Adrenal gland (tissue), 12 donors: ENCODE data around the gene UBAC2. TPM values are rescaled to one million over a fixed set of nuclear protein-coding genes. Genes with fewer than 3 reads are reported as not detected.

Experiments used
- DNase-seq, 7 donors: peaks; one replicate each; pipeline ENCODE4 v3.0.0-alpha.2; 2019 to 2020
- H3K27ac ChIP-seq, 5 donors: fragments of 200-600 bp; sonication (generic) in 4 of 5; 1 replicate in 3 of 5; 2 replicates in 2 of 5; pipeline versions ENCODE4 v1.5.1 to v1.8.0; 2016 to 2020; ENCODE audit warnings: mild to moderate bottlenecking in 1 of 5
- H3K27me3 ChIP-seq: fragments of 200-600 bp; 2 replicates; pipeline ENCODE4 v1.8.0; 2021
- H3K36me3 ChIP-seq, 2 donors: fragments of 200-600 bp; replicated peaks in 1 of 2; 1 replicate in 1 of 2; 2 replicates in 1 of 2; pipeline versions ENCODE4 v1.5.1 to v1.8.0; 2018 to 2022
- H3K4me1 ChIP-seq, 2 donors: fragments of 200-600 bp; replicated peaks in 1 of 2; 1 replicate in 1 of 2; 2 replicates in 1 of 2; pipeline versions ENCODE4 v1.5.1 to v1.8.0; 2018 to 2021
- H3K4me3 ChIP-seq, 4 donors: fragments of 200-600 bp; sonication (generic) in 3 of 4; one replicate each; pipeline ENCODE4 v1.5.1; 2016 to 2018
- H3K9me3 ChIP-seq, 3 donors: fragments of 200-600 bp; sonication (generic) in 1 of 3; replicated peaks in 1 of 3; 1 replicate in 2 of 3; 2 replicates in 1 of 3; pipeline versions ENCODE4 v1.5.1 to v1.8.0; 2016 to 2021
- CTCF ChIP-seq, 6 experiments: fragments of 450-650 bp in 4 of 6; fragments of 200-600 bp in 2 of 6; sonication (generic) in 1 of 6; IDR thresholded peaks; 1 replicate in 5 of 6; 2 replicates in 1 of 6; pipeline versions ENCODE4 v1.5.1 to v1.8.0; 2016 to 2021; ENCODE audit warnings: antibody characterized with exemption in 6 of 6, mild to moderate bottlenecking in 2 of 6, moderate library complexity in 1 of 6
- POLR2A ChIP-seq, 2 donors: fragments of 450-650 bp; IDR thresholded peaks; one replicate each; pipeline ENCODE4 v1.6.1; 2017; ENCODE audit warnings: antibody characterized with exemption in 2 of 2, mild to moderate bottlenecking in 2 of 2, moderate library complexity in 1 of 2
- WGBS, 4 donors: extraction: QIAGEN DNeasy Blood & Tissue Kit in 2 of 4; methylation state at CpG; one replicate each; pipeline versions ENCODE4 v1.1.5 to v1.1.7; 2013 to 2017; 5-methylcytosine and 5-hydroxymethylcytosine counted together
- intact Hi-C, 2 donors: fragments of 100-400 bp; cut with DNase I; formaldehyde crosslinking; loops; one replicate each; pipeline versions ENCODE4 v1.14.1 to v1.15.0; 2022 to 2023
- polyA plus RNA-seq, 3 donors: library from polyadenylated mRNA; stranded (reverse); fragments of 200-250 nt in 2 of 3; fragments of 350-450 nt in 1 of 3; fragmentation: Illumina TruSeq in 1 of 3; extraction: RNeasy Lipid Tissue Mini Kit (QIAGEN cat#74804) in 1 of 3; gene quantifications; one replicate each; pipeline ENCODE4 v1.2.3, GENCODE V29; 2013 to 2014
- total RNA-seq, 9 donors: library from RNA; depleted of rRNA in 4 of 9; stranded (reverse); fragments of >200 nt in 4 of 9; fragments of 120-200 nt in 1 of 9; fragmentation: NEBNext Ultra II Directional in 1 of 9; extraction: Animal tissue kit (Norgen Biotek cat#: 25700) in 1 of 9; gene quantifications; one replicate each; pipeline versions ENCODE4 v1.1.0 to v1.2.4, GENCODE V29; 2013 to 2023
- donor health status: healthy with polysubstance abuse.
- donor health status: Bipolar disorder and iron deficiency.
- donor health status: DM: yes; HTN: yes; CAD: no.
- donor health status: DM: no; HTN: no; CAD: no.
- donor health status: DM: no; HTN: no; CAD: no.
- donor health status: DM: yes; HTN: yes; CAD: no.

UBAC2 gene
- total and polyA plus RNA-seq, 12 donors: 46.3 to 67.8 (median 53.5) TPM

DNA sequence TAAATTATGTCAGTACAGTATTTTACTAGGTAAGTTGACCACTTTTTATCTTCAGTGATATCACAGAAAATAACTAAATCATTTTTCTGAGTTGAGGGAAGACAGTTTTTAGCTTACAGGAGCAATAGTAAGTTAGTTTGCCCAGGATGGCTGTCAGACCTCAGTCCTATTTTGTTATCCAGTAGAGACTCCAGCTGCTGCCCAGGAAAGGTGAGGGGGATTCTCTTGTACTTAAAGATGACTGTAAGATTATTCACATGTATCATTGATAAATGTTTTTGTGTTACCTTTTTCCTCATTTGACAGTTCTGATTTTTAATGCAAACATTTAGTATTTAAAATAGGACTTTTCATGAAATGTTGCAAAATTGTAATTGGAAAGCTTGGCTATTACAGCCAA, 121.1 kb downstream of the UBAC2 start:
- H3K9me3 ChIP-seq: no peaks in the 10 kb centered on the region
- H3K36me3 ChIP-seq: no peaks in the 10 kb centered on the region
- no peak for DNase-seq
- peak overlapping the region in 2 of 5 donors; percentile 24 to 70 for H3K27ac ChIP-seq
- no peak for TF ChIP-seq CTCF (IDR thresholded peaks at IDR 0.05)
- TF ChIP-seq POLR2A (IDR thresholded peaks at IDR 0.05): no peak
- peaks cover 18 to 31% of the 10 kb centered on the region in 2 donors for H3K4me1 ChIP-seq
- H3K27me3 ChIP-seq: no peaks in the 10 kb centered on the region
- no peak overlapping the region for H3K4me3 ChIP-seq
- intact Hi-C loops: no loop called here

DNA sequence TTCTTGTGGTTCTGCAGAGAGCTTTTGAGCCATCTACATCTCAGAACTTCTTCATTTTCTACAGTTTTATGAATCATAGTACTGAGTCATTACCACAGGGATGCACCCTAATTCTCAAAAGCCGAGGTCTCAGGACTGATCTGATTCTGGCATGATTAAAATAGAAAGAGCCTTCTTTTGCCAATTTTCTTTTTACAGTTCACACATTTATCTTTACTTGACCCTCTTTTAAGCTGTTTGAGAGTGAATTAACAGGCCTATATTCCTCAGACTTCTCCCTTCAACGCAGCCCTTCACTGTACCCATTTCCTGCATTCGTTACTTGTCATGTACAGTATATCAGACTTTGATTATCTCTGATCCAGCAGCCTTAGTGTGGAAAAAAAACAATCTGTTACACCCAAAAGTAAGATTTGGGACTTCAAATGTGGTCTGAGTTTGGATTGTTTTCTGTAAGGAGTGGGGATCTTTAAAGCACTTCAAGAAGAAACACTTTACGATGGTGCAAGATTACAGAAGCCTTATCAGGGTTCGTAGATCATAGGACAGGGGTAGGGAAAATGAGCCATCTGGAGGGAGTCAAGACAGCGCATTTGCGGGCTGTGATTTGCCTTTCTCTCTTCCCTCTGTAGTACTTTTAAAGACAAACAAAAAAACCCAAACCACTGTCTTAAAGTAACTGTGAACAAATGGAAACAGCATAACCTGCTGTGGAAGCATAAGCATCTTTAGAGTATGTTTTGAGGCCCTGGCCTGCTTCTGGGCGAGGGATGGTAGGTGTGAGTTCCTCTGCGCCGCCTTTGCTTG, 121.8 kb downstream of the UBAC2 start:
- DNase-seq: peak in 1 of 7 donors; percentile 25
- Histone ChIP-seq H3K9me3 (no peaks in the 10 kb centered on the region), H3K27me3 (no peaks in the 10 kb centered on the region), H3K4me1 (peaks cover 18 to 31% of the 10 kb centered on the region in 2 donors), H3K27ac (peak overlapping the region in 3 of 5 donors; percentile 34 to 70 (median 43)), H3K36me3 (no peaks in the 10 kb centered on the region), H3K4me3 (no peak overlapping the region)
- WGBS, 4 donors: 69 to 74% (median 71%) methylated on average over 10 of the region's 10 CpGs
- no peak for TF ChIP-seq CTCF (IDR thresholded peaks at IDR 0.05)
- no peak for TF ChIP-seq POLR2A (IDR thresholded peaks at IDR 0.05)
- intact Hi-C loops: no loop called here

DNA sequence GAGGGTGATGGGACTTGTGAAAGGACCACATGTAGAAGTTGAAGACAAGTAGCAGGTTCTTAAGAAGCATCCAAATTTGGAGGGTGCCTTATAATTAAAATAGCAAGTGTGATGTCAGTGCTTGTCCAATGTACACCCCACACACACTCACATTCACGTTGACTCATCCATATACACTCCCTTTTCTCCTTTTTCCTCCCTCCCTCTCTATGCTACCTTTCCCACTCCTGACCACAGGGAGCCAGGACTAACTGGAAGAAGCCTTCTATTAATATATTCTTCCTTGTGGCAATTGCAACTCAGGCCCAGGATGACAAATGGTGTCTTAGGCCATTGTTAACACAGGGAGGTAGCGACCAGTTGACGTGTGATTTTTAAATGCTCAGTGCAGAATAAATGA, 122.8 kb downstream of the UBAC2 start:
- Histone ChIP-seq H3K4me3 (no peak overlapping the region), H3K9me3 (no peaks in the 10 kb centered on the region), H3K4me1 (peaks cover 18 to 31% of the 10 kb centered on the region in 2 donors), H3K36me3 (no peaks in the 10 kb centered on the region), H3K27ac (no peak overlapping the region), H3K27me3 (no peaks in the 10 kb centered on the region)
- TF ChIP-seq POLR2A (IDR thresholded peaks at IDR 0.05) (no peak), CTCF (IDR thresholded peaks at IDR 0.05) (no peak)
- WGBS, 4 donors: 66 to 98% (median 81%) methylated on average over 3 of the region's 3 CpGs
- DNase-seq: no peak
- intact Hi-C loops: no loop called here

- peaks cover 16 to 20% of the 10 kb centered on the region in 2 donors for H3K4me1 ChIP-seq
- no peaks in the 10 kb centered on the region for H3K36me3 ChIP-seq
- no peaks in the 10 kb centered on the region for H3K9me3 ChIP-seq
- no peak for DNase-seq
- intact Hi-C loops: no loop called here
- no peak overlapping the region for H3K4me3 ChIP-seq
- TF ChIP-seq CTCF (IDR thresholded peaks at IDR 0.05): no peak
- no peak for TF ChIP-seq POLR2A (IDR thresholded peaks at IDR 0.05)
- H3K27ac ChIP-seq: no peak overlapping the region
- no peaks in the 10 kb centered on the region for H3K27me3 ChIP-seq
Observed at GRCh38 chr13:99326012-99326411, 125.4 kb downstream of the UBAC2 start.
